ENCODE data around the gene CHCHD4.

CHCHD4 gene

DNA sequence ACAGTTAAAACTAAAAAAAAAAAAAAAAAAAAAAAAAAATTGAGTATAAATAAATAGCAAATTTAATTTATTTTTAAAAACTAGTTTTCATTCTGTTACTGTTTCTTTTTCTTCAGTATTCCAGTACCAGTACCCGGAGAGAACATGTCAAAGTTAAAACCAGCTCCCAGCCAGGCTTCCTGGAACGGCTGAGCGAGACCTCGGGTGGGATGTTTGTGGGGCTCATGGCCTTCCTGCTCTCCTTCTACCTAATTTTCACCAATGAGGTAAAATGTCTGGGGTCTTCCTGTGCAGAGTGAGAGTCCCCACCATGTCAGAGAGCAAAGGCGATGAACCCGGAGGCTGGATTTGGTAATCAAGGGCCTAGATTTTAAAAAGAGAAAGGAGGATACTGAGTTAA lies 4.6 kb upstream of the CHCHD4 start:
- TF ChIP-seq POLR2AphosphoS5 (IDR thresholded peaks at IDR 0.05; ENCODE audit: borderline replicate concordance, low read depth, low read length), result no peak
- no peak for TF ChIP-seq EZH2 (IDR thresholded peaks at IDR 0.05)
- TF ChIP-seq FOXP2 (optimal IDR thresholded peaks at IDR 0.05; ENCODE audit: control extremely low read depth, extremely low read length, insufficient read depth), result no peak
- no peak for DNase-seq (ENCODE audit: low read depth, low spot score)
- peaks cover 13% of the 10 kb centered on the region for H3K36me3 ChIP-seq (ENCODE audit: insufficient read depth, low read length)
- H3K4me3 ChIP-seq, result no peak overlapping the region
- H3K9me3 ChIP-seq (ENCODE audit: low read depth, low read length), result no peaks in the 10 kb centered on the region
- H3K9ac ChIP-seq (ENCODE audit: insufficient read length), result no peak overlapping the region
- H3K27ac ChIP-seq, result no peak overlapping the region

DNA sequence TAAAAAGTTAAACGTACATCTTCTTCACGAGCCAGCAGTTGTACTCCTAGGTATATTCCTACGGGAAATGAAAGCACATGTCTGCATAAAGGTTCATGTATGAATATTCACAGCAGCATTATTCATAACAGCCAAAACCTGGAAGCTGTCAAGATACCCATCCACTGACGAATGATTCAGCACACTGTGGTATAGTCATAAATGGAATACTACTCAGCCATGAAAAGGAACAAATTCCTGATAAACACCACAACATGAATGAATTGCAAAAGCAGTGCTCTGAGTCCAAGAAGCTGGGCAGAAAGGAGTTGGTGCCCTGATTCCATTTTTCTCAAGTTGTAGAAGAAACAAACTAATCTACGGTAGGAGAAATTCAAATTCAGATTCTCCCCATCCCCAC lies 4.1 kb upstream of the CHCHD4 start:
- TF ChIP-seq EZH2 (IDR thresholded peaks at IDR 0.05) (no peak), POLR2AphosphoS5 (IDR thresholded peaks at IDR 0.05; ENCODE audit: borderline replicate concordance, low read depth, low read length) (no peak), FOXP2 (optimal IDR thresholded peaks at IDR 0.05; ENCODE audit: control extremely low read depth, extremely low read length, insufficient read depth) (no peak)
- peaks cover 13% of the 10 kb centered on the region for H3K36me3 ChIP-seq (ENCODE audit: insufficient read depth, low read length)

DNA sequence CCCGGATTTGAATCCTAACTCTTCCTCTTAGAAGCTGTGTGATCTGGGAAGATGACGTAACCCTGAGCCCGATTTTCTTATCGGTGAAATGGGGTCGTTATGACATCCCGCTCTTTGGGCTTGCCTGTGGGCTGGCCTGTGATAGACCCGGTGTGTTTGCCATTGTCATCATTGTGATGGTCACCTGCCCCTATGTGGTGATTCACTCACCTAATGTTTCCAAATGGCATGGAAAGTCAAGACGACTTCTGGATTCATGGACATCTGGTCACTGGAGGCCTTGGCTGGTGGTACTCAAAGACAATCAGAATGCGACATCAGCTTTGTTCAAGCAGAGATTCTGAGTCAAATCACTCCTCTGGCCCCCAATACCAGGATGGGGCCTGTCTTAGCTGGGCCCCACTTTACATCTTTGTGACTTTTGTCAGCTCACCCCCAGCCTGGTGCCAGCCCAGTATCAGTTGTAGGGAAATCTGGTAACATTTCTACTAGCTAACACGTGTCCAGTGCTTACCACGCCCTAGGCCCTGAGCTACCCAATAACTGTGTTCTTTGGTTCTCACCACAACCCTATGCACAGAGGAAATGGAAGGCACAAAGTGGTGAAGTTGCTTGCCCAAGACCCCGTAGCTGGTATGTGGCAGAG lies 3.0 kb upstream of the CHCHD4 start:
- TF ChIP-seq FOXP2 (optimal IDR thresholded peaks at IDR 0.05; ENCODE audit: control extremely low read depth, extremely low read length, insufficient read depth) (no peak), POLR2AphosphoS5 (IDR thresholded peaks at IDR 0.05; ENCODE audit: borderline replicate concordance, low read depth, low read length) (no peak), EZH2 (IDR thresholded peaks at IDR 0.05) (no peak)
- H3K36me3 ChIP-seq (ENCODE audit: insufficient read depth, low read length), result peaks cover 13% of the 10 kb centered on the region
- H3K9ac ChIP-seq (ENCODE audit: insufficient read length), result no peak overlapping the region

More for the DNA sequence above, 4.1 kb upstream of the CHCHD4 start:
- Histone ChIP-seq H3K9me3 (ENCODE audit: low read depth, low read length) (no peaks in the 10 kb centered on the region), H3K27ac (no peak overlapping the region), H3K4me3 (no peak overlapping the region), H3K9ac (ENCODE audit: insufficient read length) (no peak overlapping the region)
- no peak for DNase-seq (ENCODE audit: low read depth, low spot score)

DNA sequence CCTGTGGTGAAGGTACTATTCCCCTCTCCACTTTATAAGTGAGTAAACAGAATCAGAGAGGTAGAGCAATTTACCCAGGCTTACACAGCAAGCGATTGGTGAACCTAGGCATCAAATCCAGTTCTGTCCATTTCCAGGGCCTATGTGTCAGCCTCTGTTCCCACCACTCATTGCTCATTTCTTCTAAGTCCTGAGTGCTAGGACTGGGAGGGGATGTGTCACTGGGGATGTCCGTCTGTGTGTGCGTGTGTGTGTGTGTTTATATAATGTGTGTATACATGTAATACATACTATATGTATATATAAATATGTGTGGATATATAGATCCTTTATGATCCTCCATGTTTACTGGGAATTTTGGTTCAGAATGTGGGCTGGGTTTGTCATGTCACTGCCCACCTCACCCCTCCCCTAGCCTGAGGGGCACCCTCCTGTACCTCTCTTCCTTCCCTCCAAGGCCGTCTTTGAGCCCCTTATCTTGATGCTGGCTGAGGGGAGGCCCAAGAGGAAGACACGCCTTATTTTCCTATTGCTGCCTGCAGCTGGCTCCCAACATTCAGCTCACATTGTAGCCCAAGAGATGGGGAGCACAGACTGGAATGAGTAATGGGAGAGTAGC lies 2.3 kb upstream of the CHCHD4 start:
- H3K9ac ChIP-seq (ENCODE audit: insufficient read length), result no peak overlapping the region
- TF ChIP-seq EZH2 (IDR thresholded peaks at IDR 0.05) (no peak), POLR2AphosphoS5 (IDR thresholded peaks at IDR 0.05; ENCODE audit: borderline replicate concordance, low read depth, low read length) (no peak), FOXP2 (optimal IDR thresholded peaks at IDR 0.05; ENCODE audit: control extremely low read depth, extremely low read length, insufficient read depth) (no peak)
- peaks cover 13% of the 10 kb centered on the region for H3K36me3 ChIP-seq (ENCODE audit: insufficient read depth, low read length)
- H3K4me3 ChIP-seq, result no peak overlapping the region
- DNase-seq (ENCODE audit: low read depth, low spot score), result no peak
- H3K27ac ChIP-seq, result no peak overlapping the region
- no peaks in the 10 kb centered on the region for H3K9me3 ChIP-seq (ENCODE audit: low read depth, low read length)

More for the DNA sequence above, 3.0 kb upstream of the CHCHD4 start:
- Histone ChIP-seq H3K9me3 (ENCODE audit: low read depth, low read length) (no peaks in the 10 kb centered on the region), H3K4me3 (no peak overlapping the region), H3K27ac (no peak overlapping the region)
- no peak for DNase-seq (ENCODE audit: low read depth, low spot score)

DNA sequence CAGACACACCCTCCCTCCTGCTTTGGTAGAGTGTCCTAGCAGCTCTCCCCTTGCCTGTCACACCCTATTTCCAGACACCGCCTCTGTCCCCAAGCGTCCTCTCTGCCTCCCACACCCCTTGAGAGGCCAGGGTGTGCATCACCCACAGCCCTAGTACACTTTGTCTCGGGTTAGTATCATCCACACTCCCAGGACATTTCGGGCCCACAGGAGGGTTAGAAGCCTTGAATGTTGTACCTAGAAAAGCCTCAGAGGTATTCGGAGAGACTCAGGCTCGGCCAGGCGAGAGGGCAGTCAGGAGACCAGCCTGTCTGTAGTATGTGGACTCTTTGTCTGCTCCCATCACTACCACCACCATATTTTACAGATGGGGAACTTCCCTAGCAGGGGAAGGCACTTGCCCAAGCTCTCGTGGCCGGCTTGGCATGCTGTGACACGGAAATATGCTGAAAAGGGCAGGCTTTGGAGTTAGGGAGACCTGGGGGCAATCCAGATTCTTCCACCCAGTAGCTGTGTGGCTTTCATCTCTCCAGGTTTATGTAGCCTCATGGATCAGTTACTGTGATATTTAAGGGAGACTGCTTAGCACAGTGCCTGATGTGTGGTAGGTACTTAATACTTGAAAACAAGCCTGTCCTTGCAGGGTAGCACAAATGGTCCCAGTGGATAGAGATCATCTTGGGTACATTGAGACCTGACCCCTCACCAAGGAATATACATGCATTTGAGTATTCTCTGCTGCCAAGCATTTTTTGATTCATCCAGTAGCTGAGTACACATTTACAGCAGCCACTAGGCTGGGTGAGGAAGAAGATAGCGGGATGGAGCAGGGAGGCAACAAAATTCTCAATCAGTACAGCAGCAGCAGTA lies 1.6 kb upstream of the CHCHD4 start:
- H3K27ac ChIP-seq, result no peak overlapping the region
- peaks cover 12% of the 10 kb centered on the region for H3K36me3 ChIP-seq (ENCODE audit: insufficient read depth, low read length)
- H3K9ac ChIP-seq (ENCODE audit: insufficient read length), result peak overlapping the region; percentile 77
- H3K4me3 ChIP-seq, result peak overlapping the region; percentile 84
- TF ChIP-seq EZH2 (IDR thresholded peaks at IDR 0.05) (no peak), POLR2AphosphoS5 (IDR thresholded peaks at IDR 0.05; ENCODE audit: borderline replicate concordance, low read depth, low read length) (no peak), FOXP2 (optimal IDR thresholded peaks at IDR 0.05; ENCODE audit: control extremely low read depth, extremely low read length, insufficient read depth) (no peak)
- no peak for DNase-seq (ENCODE audit: low read depth, low spot score)
- no peaks in the 10 kb centered on the region for H3K9me3 ChIP-seq (ENCODE audit: low read depth, low read length)

DNA sequence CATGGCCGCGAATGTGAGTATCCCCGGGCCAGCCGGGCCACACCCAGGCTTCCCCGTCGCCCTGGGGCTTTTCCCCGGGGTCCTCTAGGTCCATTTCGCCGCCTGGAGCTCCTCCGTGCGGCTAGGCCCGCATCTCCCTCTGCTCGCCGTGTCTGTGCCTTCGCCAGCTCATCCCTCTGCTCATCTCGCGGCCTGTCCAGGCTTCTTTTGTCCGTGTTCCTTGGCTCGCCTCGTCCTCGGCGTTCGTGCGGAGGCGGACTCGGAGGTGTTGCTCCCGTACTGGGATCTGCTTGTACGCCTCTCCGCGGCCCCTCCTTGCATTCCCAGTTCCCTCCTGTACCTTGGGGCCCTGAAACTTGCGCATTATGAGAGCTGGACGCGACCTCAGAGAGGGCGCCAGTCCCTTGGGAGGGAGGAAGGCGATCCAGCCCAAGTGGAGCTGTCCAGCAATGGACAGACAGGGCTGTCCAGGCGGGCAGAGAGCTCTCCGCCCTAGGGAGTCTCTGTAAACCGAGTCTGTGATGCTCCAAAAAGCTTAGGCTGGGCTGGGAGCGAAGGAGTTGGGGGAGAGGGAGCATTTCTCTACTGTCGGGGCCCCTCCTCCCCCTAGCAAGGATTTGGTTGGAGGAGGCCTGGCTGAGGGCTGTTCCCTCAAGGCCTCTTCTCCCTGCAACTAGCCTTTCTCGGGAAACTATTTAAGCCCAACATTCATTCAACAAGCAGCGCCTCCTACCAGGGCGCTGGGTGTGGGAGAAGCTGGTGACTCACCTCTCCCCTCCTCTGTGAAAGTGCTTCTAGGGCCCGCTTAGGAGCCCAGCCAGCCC lies 735 bp upstream of the CHCHD4 start:
- H3K9me3 ChIP-seq (ENCODE audit: low read depth, low read length), result no peaks in the 10 kb centered on the region
- H3K9ac ChIP-seq (ENCODE audit: insufficient read length), result peak overlapping the region; percentile 77
- H3K36me3 ChIP-seq (ENCODE audit: insufficient read depth, low read length), result peaks cover 5% of the 10 kb centered on the region
- H3K4me3 ChIP-seq, result peak overlapping the region; percentile 84
- H3K27ac ChIP-seq, result no peak overlapping the region
- TF ChIP-seq POLR2AphosphoS5 (IDR thresholded peaks at IDR 0.05; ENCODE audit: borderline replicate concordance, low read depth, low read length), result no peak
- TF ChIP-seq EZH2 (IDR thresholded peaks at IDR 0.05), result no peak
- TF ChIP-seq FOXP2 (optimal IDR thresholded peaks at IDR 0.05; ENCODE audit: control extremely low read depth, extremely low read length, insufficient read depth), result no peak
- no peak for DNase-seq (ENCODE audit: low read depth, low spot score)

DNA sequence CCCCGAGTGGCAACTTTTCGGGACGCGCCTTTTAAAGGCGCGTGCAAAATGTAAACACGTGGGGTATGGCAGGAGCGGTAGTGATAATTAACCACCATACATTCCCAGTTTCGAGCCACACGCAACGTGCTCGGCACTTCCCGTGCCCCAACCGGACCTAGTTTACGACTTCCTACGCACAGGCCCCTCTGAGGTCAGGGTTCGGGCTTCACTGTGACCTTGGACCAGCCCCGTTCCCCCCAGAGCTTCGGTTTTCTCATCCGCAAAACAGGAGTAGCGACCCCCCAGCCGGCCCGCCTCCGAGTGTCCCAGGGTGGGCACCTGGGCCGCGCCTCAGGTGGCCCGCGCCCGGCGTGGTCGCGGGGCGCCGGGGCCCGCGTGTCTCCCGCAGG lies 451 bp downstream of the CHCHD4 start:
- TF ChIP-seq POLR2AphosphoS5 (IDR thresholded peaks at IDR 0.05; ENCODE audit: borderline replicate concordance, low read depth, low read length) (peak; percentile 38; the same call in 1 of the 2 replicates), FOXP2 (optimal IDR thresholded peaks at IDR 0.05; ENCODE audit: control extremely low read depth, extremely low read length, insufficient read depth) (no peak)
- no peaks in the 10 kb centered on the region for H3K9me3 ChIP-seq (ENCODE audit: low read depth, low read length)
- DNase-seq (ENCODE audit: low read depth, low spot score), result no peak
- H3K36me3 ChIP-seq (ENCODE audit: insufficient read depth, low read length), result peaks cover 5% of the 10 kb centered on the region
- H3K9ac ChIP-seq (ENCODE audit: insufficient read length), result peak overlapping the region; percentile 83
- H3K4me3 ChIP-seq, result peak overlapping the region; percentile 84
- H3K27ac ChIP-seq, result no peak overlapping the region
